H4 (cell line): Measurements from ENCODE around the gene ZCCHC17. TPM values are rescaled to one million over a fixed set of nuclear protein-coding genes. Genes with fewer than 3 reads are reported as not detected.

ENCODE experiments used
- DNase-seq: peaks from one replicate; pipeline ENCODE4 v3.0.0-alpha.2; 2015; ENCODE audit warnings: low spot score
- total RNA-seq: library from RNA; depleted of rRNA; stranded (reverse); fragments of >200 nt; shearing (Covaris generic); gene quantifications from 2 replicates; pipeline ENCODE4 v1.2.3, GENCODE V29; 2014

ZCCHC17 gene
- total RNA-seq, 1 experiment from 2014 or later = 50.2 TPM

DNA sequence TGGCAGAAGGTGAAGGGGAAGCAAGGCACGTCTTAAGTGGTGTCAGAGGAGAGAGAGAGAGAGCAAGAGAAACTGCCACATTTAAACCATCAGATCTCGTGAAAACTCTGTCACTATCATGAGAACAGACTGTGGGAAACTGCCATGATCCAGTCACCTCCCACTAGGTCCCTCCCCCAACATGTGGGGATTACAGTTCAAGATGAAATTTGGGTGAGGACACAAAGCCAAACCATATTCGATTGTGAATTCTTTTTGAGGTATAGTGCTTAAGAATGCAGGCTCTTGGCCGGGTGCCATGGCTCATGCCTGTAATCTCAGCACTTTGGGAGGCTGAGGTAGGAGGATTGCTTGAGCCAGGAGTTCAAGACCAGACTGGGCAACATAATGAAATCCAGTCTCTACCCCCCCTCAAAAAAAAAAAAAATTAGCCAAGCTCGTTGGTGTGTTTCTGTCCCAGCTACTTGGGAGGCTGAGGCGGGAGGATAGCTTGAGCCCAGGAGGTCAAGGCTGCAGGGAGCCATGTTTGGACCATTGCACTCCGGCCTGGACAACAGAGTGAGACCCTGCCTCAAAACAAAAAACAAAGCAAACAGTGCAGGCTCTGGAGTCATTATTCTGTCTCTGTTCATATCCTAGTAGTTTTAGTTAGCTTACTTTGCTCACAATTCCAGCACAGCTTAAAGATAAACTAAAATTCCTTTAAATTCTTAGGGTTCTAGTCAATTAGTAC, 6.0 kb downstream of the ZCCHC17 start:
- DNase-seq = no peak

DNA sequence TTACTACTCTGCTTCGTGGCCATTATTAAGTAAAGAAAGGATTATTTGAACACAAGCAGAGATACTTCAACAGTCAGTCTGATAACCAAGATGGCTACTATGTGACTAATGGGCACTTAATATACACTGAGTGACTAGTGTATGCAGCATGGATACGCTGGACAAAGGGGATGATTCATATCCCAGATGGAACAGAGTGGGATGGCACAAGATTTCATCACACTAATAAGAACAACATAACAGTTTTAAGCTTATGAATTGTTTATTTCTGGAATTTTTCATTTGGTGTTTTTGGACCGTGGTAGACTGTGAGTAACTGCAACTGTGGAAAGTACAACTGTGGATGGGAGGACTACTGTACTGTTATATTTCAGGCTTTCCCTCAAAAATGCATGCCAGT, 9.4 kb downstream of the ZCCHC17 start:
- peak; percentile 51 for DNase-seq

DNA sequence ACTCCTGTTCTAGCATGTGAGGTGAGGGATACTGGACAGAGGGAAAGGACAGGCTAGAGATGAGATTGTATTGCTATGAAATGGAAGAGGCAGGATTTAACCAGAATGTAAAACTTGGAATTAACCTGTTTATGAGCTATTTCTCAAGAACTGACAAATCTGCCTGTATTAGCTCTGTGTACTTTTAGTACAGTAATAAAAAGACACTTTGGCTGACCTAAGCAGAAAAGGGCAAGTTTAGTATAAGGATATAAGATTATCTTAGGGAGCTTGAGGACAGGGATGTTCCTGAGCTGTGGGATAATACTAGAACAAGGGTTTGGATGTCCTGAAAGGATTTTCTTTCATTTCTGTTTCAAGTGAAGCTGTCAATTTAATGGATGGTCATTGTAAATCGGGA, 11.2 kb downstream of the ZCCHC17 start:
- no peak for DNase-seq

DNA sequence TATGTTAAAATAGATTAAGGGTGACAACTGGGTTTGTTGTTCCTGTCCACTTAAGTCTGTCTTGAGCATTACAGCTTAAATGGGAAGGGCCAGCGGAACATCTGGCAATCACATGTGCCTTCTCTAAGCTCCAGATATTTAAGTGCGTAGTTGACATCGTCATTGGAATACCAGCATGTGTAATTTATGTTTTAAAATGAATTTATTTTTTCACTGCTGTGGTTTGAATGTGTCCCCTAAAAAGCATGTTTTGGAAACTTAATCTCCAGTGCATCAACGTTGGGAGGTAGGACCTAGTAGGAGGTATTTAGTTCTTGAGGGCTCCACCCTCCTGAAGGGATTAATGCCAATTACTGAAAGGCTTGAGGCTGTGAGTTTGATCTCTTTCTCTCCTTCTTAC, 13.4 kb downstream of the ZCCHC17 start:
- DNase-seq = no peak

DNA sequence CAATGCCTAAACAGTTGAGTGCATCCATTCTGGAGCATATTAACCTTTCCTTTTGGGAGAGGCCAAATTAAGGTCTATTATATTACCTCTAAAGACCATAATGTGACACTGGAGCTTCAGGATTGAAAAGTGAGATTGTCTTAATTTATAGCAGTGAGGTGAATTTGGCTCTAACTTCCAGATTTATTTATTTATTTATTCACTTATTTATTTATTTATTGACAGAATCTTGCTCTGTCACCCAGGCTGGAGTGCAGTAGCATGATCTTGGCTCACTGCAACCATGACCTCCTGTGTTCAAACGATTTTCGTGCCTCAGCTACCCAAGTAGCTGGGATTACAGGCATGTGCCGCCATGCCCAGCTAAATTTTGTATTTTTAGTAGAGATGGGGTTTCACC, 19.1 kb downstream of the ZCCHC17 start:
- no peak for DNase-seq

DNA sequence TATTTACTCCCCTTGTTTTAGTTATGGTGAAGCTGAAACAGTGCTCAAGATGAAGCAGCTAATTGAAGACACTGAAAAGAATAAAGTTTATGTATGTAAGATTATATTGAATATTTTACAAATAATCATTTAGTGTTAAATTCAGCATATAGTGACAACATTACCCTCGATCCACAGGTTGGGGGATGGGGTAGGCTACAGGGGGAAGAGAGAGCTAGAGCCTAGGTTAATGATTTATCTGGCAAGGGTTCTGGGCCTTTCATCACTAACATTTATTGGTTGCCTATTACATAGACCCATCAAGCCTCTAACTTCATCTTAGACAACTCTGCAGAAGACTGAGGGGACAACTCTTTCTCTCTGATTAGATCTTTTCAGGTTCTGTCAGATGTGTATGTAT, 21.3 kb downstream of the ZCCHC17 start:
- no peak for DNase-seq

- no peak for DNase-seq
These were observed 27.3 kb downstream of the ZCCHC17 start for GRCh38 chr1:31324093-31324492.

- no peak for DNase-seq
These were observed 28.2 kb downstream of the ZCCHC17 start for GRCh38 chr1:31324992-31325391.

GRCh38 chr1:31326461-31326860, 29.6 kb downstream of the ZCCHC17 start:
- DNase-seq = no peak

- DNase-seq = no peak
These were observed 30.5 kb downstream of the ZCCHC17 start for GRCh38 chr1:31327381-31327780.

GRCh38 chr1:31335007-31335406, 38.2 kb downstream of the ZCCHC17 start:
- DNase-seq = peak; percentile 17

DNA sequence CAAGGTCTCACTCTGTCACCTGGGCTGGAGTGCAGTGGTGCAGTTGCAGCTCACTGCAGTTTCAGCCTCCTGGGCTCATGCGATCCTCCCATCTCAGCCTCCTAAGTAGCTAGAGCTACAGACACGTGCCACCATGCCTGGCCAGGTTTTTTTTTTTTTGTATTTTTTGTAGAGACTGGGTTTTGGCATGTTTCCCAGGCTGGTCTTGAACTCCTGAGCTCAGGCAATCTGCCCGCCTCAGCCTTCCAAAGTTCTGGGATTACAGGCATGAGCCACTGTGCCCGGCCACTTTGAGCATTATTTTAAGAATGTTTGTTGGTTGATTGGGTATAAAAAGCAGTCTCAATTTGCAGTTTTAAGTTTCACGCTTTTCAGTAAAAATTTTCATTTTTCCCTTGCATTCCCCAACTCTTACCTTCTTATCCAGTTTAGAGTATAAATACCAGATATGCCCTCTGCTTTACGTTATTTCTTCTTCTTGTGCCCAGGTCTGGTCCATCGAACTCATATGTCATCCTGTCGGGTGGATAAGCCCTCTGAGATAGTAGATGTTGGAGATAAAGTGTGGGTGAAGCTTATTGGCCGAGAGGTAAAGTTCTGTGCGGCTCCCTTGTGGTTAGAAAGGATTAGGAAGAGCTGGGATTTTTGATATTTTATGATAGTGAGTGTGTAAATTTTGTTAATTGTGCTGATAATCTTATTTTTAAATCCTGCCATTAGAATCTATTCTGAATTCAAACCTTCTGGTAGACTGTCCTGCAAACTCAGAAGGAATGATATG, 40.0 kb downstream of the ZCCHC17 start:
- DNase-seq = no peak

DNA sequence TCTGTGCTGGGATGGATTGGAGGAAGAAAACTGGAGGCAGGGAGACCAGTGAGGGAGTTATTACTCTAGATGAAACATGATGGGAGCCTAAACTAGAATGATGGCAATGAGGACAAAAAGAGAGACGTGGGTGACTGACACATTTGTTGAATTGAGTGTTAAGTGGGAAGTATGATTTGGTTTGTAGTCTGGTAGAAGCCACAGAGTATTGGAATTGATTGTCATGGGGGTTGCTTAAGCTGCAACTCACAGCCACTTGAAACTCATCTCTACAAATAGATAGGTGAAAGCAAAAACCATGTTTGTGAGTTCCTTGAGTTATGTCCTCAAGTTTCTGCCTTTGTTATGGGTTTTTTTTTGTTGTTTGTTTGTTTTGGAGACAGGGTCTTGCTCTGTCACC, 47.7 kb downstream of the ZCCHC17 start:
- DNase-seq = no peak

DNA sequence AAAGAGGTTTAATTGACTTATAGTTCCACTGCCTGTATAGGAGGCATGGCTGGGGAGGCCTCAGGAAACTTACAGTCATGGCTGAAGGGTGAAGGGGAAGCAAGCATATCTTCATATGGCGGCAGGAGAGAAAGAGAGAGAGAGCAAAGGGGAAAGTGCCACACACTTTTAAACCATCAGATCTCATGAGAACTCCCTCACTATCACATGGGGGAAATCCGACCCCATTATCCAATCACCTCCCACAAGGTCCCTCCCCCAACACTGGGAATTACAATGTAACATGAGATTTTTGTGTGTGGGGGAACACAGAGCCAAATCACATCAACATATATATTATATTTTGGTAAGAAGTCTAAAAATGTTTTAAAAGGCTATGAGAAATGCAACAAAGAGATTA, 48.8 kb downstream of the ZCCHC17 start:
- no peak for DNase-seq

- no peak for DNase-seq
These were observed 50.0 kb downstream of the ZCCHC17 start for GRCh38 chr1:31346785-31347184.

GRCh38 chr1:31348449-31348848, 51.6 kb downstream of the ZCCHC17 start:
- DNase-seq = no peak

DNA sequence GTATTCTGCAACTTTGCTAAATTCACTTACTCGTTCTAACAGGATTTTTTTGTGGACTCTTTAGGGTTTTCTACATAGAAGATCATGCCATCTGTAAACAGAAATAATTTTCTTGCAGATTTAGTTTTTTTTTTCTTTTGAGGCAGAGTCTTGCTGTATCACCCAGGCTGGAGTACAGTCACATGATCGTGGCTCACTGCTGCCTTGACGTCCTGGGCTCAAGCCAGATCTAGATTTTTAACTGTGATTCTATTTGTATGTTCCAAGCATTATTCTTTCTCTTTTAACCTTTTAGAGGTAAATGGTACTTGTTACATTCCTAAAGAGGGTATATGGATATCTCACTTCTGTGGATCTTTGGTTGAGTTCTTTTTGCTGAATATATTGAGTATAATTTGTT, 57.5 kb downstream of the ZCCHC17 start:
- no peak for DNase-seq

- no peak for DNase-seq
These were observed 59.6 kb downstream of the ZCCHC17 start for GRCh38 chr1:31356427-31356826.

DNA sequence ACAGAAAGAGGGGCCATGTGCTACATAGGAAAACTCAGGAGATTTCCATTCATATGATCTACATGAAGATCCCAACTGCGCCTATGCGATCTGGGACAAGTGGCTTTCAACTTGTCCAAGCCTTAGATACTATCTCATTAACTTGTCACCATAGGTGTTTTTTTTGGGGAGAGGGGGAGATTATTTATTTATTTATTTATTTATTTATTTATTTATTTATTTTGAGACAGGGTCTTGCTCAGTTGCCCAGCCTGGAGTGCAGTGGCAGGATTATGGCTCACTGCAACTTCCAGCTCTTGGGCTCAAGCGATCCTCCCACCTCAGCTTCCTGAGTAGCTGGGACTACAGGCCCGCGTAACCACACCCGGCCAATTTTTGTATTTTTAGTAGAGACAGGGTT, 64.8 kb downstream of the ZCCHC17 start:
- DNase-seq = no peak

DNA sequence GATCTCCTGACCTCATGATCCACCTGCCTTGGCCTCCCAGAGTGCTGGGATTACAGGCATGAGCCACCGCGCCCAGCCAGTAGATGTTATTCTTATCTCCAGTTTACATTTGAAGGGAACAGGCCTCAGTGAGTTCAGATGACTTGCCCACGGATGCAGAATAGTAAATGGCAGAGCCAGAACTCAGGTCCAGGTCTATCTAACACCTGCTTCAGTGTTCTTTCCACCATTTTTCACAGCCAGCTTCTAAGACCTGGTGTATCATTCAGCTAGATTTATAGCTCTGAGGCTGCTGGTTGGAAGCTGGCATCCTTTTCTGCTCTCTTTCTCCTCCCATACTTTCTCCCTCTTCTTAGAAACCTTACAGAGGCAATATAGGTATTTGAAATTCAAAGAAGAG, 65.2 kb downstream of the ZCCHC17 start:
- no peak for DNase-seq

DNA sequence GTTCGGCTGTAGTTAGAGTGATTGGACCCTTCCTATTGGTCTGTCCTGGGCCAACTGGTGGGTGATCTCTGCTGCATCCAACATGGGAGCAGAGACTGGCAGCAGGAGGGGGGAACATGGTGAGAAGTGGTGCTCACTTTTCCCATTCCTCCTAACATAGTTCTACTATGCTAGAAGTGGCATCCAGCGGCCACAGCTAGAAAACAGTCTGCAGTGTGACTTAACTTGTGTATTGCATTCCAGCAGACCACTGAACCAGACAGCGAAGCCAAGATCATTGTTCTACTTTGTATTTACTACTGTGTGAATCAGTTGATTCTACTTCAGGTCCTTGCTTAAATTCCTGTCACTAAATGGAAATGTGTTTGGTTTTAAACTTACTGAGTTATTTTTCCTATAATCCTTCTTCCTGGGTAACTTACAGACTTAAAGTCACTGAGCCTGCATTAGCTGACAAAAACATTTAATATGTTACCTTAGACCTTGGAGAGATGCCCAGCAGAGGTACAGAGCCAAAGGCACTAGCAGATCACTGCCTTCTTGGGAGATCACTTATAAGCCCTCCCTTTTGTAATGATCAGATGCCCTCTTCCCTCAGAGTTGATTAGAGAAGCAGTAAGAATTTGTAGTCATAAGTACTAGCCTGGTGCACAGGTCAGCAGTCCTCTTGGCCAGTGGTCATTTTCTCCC, 67.9 kb downstream of the ZCCHC17 start:
- no peak for DNase-seq

- no peak for DNase-seq
These were observed 70.0 kb downstream of the ZCCHC17 start for GRCh38 chr1:31366796-31367195.

DNA sequence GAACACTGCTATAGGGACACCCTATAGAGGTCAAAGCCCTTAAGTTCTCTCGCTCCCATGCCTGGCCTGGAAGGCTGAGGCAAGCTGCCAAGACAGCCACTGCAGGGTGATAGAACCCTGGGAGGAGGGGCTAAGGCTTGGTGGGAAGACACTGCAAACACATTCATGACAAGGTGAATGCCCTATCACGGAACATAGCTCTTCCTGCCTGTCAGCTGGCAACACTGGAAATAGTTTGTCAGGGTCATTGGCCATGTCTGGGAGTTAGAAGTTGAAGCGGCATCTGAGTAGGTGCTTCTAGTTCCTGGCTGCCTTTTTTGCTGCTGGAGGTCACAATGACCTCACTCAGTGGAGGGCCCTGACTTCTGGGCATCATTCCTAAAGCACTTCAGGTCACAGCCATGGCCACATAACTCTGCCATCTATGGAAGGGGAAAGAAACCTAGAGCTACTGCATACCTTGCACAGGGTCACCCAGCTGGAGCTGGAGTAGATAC, 71.8 kb downstream of the ZCCHC17 start:
- no peak for DNase-seq
